GM23338 (cell line): ENCODE data around the gene LRMDA. TPM values are rescaled to one million over a fixed set of nuclear protein-coding genes. Genes with fewer than 3 reads are reported as not detected.

Experiments used
- ATAC-seq: fragments of 200-7000 bp; cut with Tn5 transposase; 3 replicates; pipeline ENCODE4 v1.9.1; 2020
- DNase-seq: peaks from one replicate; pipeline ENCODE4 v3.0.0-alpha.2; 2015; ENCODE audit warnings: low spot score
- H2AFZ ChIP-seq: fragments of 200-600 bp; sonication (generic); 2 replicates; pipeline ENCODE4 v1.8.0; 2016; ENCODE audit warnings: antibody characterized with exemption, mild to moderate bottlenecking, moderate library complexity
- H3F3A ChIP-seq: fragments of 200-600 bp; sonication (generic); replicated peaks from 2 replicates; pipeline ENCODE4 v1.8.0; 2017; ENCODE audit warnings: antibody characterized with exemption, mixed run types, low read depth
- H3K27ac ChIP-seq: fragments of 200-600 bp; sonication (generic); 2 replicates; pipeline ENCODE4 v1.6.1; 2016; ENCODE audit warnings: low read depth
- H3K27me3 ChIP-seq: fragments of 200-600 bp; sonication (generic); 2 replicates; pipeline ENCODE4 v1.8.0; 2016; ENCODE audit warnings: mild to moderate bottlenecking, mixed run types, moderate library complexity; ENCODE audit not compliant: insufficient read depth
- H3K36me3 ChIP-seq: fragments of 200-600 bp; sonication (generic); 2 replicates; pipeline ENCODE4 v1.8.0; 2016; ENCODE audit warnings: mild to moderate bottlenecking; ENCODE audit not compliant: insufficient read depth
- H3K4me1 ChIP-seq: fragments of 200-600 bp; sonication (generic); 2 replicates; pipeline ENCODE4 v1.8.0; 2016; ENCODE audit warnings: mild to moderate bottlenecking, moderate library complexity; ENCODE audit not compliant: insufficient read depth
- H3K4me2 ChIP-seq: fragments of 200-600 bp; sonication (generic); 2 replicates; pipeline ENCODE4 v1.7.1; 2017; ENCODE audit warnings: mixed run types
- H3K4me3 ChIP-seq: fragments of 200-600 bp; sonication (generic); 2 replicates; pipeline ENCODE4 v1.6.1; 2016; ENCODE audit warnings: mixed run types
- H3K79me2 ChIP-seq: fragments of 200-600 bp; sonication (generic); replicated peaks from 2 replicates; pipeline ENCODE4 v1.8.0; 2017; ENCODE audit warnings: mild to moderate bottlenecking; ENCODE audit not compliant: insufficient read depth
- H3K9me2 ChIP-seq: fragments of 200-600 bp; sonication (generic); 2 replicates; pipeline ENCODE4 v1.8.0; 2017; ENCODE audit not compliant: insufficient read depth
- H4K20me1 ChIP-seq: fragments of 200-600 bp; sonication (generic); replicated peaks from 2 replicates; pipeline ENCODE4 v1.8.0; 2017; ENCODE audit warnings: mild to moderate bottlenecking; ENCODE audit not compliant: insufficient read depth
- H3K27ac Mint-ChIP-seq: 2 replicates; pipeline ENCODE4 v1.8.0; 2020; ENCODE audit warnings: inconsistent platforms, mild to moderate bottlenecking, moderate library complexity, mixed read lengths
- H3K27me3 Mint-ChIP-seq: 3 replicates; pipeline ENCODE4 v1.8.0; 2022; ENCODE audit warnings: low read depth, mild to moderate bottlenecking, moderate library complexity, mixed read lengths, inconsistent platforms; ENCODE audit not compliant: insufficient read depth, poor library complexity
- H3K36me3 Mint-ChIP-seq: 3 replicates; pipeline ENCODE4 v1.8.0; 2021; ENCODE audit warnings: low read depth, mild to moderate bottlenecking, inconsistent platforms, moderate library complexity, mixed read lengths
- H3K4me1 Mint-ChIP-seq: 3 replicates; pipeline ENCODE4 v1.8.0; 2020; ENCODE audit warnings: mild to moderate bottlenecking, inconsistent platforms, mixed read lengths
- H3K4me3 Mint-ChIP-seq: 3 replicates; pipeline ENCODE4 v1.8.0; 2021; ENCODE audit warnings: moderate library complexity, mild to moderate bottlenecking, inconsistent platforms, mixed read lengths
- H3K9me3 Mint-ChIP-seq: 3 replicates; pipeline ENCODE4 v1.8.0; 2020; ENCODE audit warnings: moderate library complexity, mild to moderate bottlenecking, inconsistent platforms, mixed read lengths
- CREB1 ChIP-seq: fragments of 250-450 bp; sonication (Bioruptor Pico); IDR thresholded peaks from 2 replicates; pipeline ENCODE4 v1.5.0; 2020; ENCODE audit warnings: low read depth, mild to moderate bottlenecking, moderate library complexity
- EZH2 ChIP-seq: fragments of 200-600 bp; sonication (generic); IDR thresholded peaks from one replicate; pipeline ENCODE4 v1.8.0; 2017; ENCODE audit warnings: antibody characterized with exemption, mild to moderate bottlenecking, low read depth; ENCODE audit not compliant: unreplicated experiment
- EZH2phosphoT487 ChIP-seq: fragments of 200-600 bp; sonication (generic); IDR thresholded peaks from one replicate; pipeline ENCODE4 v1.8.1; 2018; ENCODE audit warnings: antibody characterized with exemption; ENCODE audit not compliant: unreplicated experiment
- JUNB ChIP-seq: IDR thresholded peaks from one replicate; pipeline ENCODE4 v1.6.1; 2016; ENCODE audit warnings: antibody characterized with exemption; ENCODE audit not compliant: unreplicated experiment
- NANOG ChIP-seq: IDR thresholded peaks from 2 replicates; pipeline ENCODE4 v1.6.1; 2016; ENCODE audit warnings: antibody characterized with exemption, borderline replicate concordance
- POLR2AphosphoS5 ChIP-seq: IDR thresholded peaks from 2 replicates; pipeline ENCODE4 v1.6.1; 2016; ENCODE audit warnings: antibody characterized with exemption, low read depth
- STAT1 ChIP-seq: IDR thresholded peaks from one replicate; pipeline ENCODE4 v1.6.1; 2016; ENCODE audit warnings: antibody characterized with exemption; ENCODE audit not compliant: unreplicated experiment
- ZNF114 ChIP-seq: fragments of 250-450 bp; sonication (Bioruptor Pico); IDR thresholded peaks from 2 replicates; pipeline ENCODE4 v1.5.0; 2020; ENCODE audit warnings: mild to moderate bottlenecking, moderate library complexity
- ZNF331 ChIP-seq: fragments of 250-450 bp; sonication (Bioruptor Pico); IDR thresholded peaks from 2 replicates; pipeline ENCODE4 v1.5.0; 2020; ENCODE audit warnings: low read depth, mild to moderate bottlenecking, moderate library complexity
- polyA plus RNA-seq: library from polyadenylated mRNA; unstranded; fragments of >200 nt; fragmentation: Nextera tagmentation; extraction: Ambion mirVana; gene quantifications from 2 replicates; pipeline ENCODE4 v1.2.1, GENCODE V29; 2016
- total RNA-seq: library from RNA; depleted of rRNA; stranded (reverse); fragments of >200 nt; shearing (Covaris generic); gene quantifications from 2 replicates; pipeline ENCODE4 v1.2.3, GENCODE V29; 2014
- TF ChIP-seq, protein P1 (sequence below): IDR thresholded peaks from 2 replicates; pipeline ENCODE4 v1.6.1; 2016; ENCODE audit warnings: antibody characterized with exemption
- TF ChIP-seq, protein P2 (sequence below): IDR thresholded peaks from one replicate; pipeline ENCODE4 v1.6.1; 2018; ENCODE audit warnings: antibody characterized with exemption; ENCODE audit not compliant: unreplicated experiment
- TF ChIP-seq, protein P3 (sequence below): fragments of 250-450 bp; sonication (Bioruptor Pico); IDR thresholded peaks from 2 replicates; pipeline ENCODE4 v1.5.0; 2020; ENCODE audit warnings: mild to moderate bottlenecking, moderate library complexity
- TF ChIP-seq, protein P4 (sequence below), 2 experiments: fragments of 200-600 bp in 1 of 2; sonication (generic) in 1 of 2; conservative IDR thresholded peaks; 2 replicates each; pipeline versions ENCODE4 v1.5.1 to v1.6.1; 2016 to 2017; ENCODE audit warnings: antibody characterized with exemption in 2 of 2, low read depth in 2 of 2, mild to moderate bottlenecking in 2 of 2, moderate library complexity in 1 of 2

Gene LRMDA
- total and polyA plus RNA-seq, 2 experiments from 2014 or later, result 0.90 to 1.8 TPM

DNA sequence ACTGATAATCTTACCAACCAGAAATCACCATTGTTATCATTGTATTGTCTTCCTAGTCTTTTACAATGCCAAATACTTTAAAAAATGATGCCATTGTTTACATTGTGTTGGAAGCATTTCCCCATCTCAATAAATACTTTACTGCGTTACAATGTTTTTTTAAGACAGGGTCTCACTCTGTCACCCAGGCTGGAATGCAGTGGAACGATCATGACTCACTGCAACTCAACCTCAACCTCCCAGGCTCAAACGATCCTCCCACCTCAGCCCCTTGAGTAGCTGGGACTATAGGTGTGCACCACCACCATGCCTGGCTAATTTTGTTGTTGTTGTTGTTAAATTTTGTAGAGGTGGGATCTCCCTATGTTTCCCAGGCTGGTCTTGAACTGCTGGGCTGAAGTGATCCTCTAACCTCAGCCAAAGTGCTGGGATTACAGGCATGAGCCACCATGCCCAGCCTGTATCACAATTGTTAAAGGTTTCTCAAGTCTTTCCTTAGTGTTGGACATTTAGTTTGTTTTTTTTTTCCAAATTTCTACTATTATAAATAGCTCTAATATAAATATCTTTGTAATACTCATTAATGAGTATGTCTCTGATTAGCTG, 13.5 kb downstream of the LRMDA start:
- H3F3A ChIP-seq, result no peaks in the 10 kb centered on the region
- H3K4me3 ChIP-seq, result no peak overlapping the region
- peaks cover 13% of the 10 kb centered on the region for H3K4me1 Mint-ChIP-seq
- H3K9me3 Mint-ChIP-seq, result peaks cover 18% of the 10 kb centered on the region
- no peak for DNase-seq
- no peaks in the 10 kb centered on the region for H3K36me3 ChIP-seq
- H3K27me3 ChIP-seq, result peaks cover 5% of the 10 kb centered on the region
- no peak overlapping the region for H3K27ac Mint-ChIP-seq
- peaks cover 9% of the 10 kb centered on the region for H3K27me3 Mint-ChIP-seq
- H2AFZ ChIP-seq, result no peak overlapping the region
- H3K4me3 Mint-ChIP-seq, result no peak overlapping the region
- no peaks in the 10 kb centered on the region for H3K79me2 ChIP-seq
- H3K4me2 ChIP-seq, result no peak overlapping the region
- TF ChIP-seq, protein P1, sequence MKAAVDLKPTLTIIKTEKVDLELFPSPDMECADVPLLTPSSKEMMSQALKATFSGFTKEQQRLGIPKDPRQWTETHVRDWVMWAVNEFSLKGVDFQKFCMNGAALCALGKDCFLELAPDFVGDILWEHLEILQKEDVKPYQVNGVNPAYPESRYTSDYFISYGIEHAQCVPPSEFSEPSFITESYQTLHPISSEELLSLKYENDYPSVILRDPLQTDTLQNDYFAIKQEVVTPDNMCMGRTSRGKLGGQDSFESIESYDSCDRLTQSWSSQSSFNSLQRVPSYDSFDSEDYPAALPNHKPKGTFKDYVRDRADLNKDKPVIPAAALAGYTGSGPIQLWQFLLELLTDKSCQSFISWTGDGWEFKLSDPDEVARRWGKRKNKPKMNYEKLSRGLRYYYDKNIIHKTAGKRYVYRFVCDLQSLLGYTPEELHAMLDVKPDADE, result no peak
- TF ChIP-seq, protein P2, sequence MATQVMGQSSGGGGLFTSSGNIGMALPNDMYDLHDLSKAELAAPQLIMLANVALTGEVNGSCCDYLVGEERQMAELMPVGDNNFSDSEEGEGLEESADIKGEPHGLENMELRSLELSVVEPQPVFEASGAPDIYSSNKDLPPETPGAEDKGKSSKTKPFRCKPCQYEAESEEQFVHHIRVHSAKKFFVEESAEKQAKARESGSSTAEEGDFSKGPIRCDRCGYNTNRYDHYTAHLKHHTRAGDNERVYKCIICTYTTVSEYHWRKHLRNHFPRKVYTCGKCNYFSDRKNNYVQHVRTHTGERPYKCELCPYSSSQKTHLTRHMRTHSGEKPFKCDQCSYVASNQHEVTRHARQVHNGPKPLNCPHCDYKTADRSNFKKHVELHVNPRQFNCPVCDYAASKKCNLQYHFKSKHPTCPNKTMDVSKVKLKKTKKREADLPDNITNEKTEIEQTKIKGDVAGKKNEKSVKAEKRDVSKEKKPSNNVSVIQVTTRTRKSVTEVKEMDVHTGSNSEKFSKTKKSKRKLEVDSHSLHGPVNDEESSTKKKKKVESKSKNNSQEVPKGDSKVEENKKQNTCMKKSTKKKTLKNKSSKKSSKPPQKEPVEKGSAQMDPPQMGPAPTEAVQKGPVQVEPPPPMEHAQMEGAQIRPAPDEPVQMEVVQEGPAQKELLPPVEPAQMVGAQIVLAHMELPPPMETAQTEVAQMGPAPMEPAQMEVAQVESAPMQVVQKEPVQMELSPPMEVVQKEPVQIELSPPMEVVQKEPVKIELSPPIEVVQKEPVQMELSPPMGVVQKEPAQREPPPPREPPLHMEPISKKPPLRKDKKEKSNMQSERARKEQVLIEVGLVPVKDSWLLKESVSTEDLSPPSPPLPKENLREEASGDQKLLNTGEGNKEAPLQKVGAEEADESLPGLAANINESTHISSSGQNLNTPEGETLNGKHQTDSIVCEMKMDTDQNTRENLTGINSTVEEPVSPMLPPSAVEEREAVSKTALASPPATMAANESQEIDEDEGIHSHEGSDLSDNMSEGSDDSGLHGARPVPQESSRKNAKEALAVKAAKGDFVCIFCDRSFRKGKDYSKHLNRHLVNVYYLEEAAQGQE, result no peak
- TF ChIP-seq POLR2AphosphoS5 (no peak), NANOG (no peak), JUNB (no peak), CREB1 (CRISPR knock-in tag) (no peak), EZH2phosphoT487 (no peak), STAT1 (no peak), ZNF114 (no peak), ZNF331 (no peak), EZH2 (no peak)
- TF ChIP-seq, protein P3, sequence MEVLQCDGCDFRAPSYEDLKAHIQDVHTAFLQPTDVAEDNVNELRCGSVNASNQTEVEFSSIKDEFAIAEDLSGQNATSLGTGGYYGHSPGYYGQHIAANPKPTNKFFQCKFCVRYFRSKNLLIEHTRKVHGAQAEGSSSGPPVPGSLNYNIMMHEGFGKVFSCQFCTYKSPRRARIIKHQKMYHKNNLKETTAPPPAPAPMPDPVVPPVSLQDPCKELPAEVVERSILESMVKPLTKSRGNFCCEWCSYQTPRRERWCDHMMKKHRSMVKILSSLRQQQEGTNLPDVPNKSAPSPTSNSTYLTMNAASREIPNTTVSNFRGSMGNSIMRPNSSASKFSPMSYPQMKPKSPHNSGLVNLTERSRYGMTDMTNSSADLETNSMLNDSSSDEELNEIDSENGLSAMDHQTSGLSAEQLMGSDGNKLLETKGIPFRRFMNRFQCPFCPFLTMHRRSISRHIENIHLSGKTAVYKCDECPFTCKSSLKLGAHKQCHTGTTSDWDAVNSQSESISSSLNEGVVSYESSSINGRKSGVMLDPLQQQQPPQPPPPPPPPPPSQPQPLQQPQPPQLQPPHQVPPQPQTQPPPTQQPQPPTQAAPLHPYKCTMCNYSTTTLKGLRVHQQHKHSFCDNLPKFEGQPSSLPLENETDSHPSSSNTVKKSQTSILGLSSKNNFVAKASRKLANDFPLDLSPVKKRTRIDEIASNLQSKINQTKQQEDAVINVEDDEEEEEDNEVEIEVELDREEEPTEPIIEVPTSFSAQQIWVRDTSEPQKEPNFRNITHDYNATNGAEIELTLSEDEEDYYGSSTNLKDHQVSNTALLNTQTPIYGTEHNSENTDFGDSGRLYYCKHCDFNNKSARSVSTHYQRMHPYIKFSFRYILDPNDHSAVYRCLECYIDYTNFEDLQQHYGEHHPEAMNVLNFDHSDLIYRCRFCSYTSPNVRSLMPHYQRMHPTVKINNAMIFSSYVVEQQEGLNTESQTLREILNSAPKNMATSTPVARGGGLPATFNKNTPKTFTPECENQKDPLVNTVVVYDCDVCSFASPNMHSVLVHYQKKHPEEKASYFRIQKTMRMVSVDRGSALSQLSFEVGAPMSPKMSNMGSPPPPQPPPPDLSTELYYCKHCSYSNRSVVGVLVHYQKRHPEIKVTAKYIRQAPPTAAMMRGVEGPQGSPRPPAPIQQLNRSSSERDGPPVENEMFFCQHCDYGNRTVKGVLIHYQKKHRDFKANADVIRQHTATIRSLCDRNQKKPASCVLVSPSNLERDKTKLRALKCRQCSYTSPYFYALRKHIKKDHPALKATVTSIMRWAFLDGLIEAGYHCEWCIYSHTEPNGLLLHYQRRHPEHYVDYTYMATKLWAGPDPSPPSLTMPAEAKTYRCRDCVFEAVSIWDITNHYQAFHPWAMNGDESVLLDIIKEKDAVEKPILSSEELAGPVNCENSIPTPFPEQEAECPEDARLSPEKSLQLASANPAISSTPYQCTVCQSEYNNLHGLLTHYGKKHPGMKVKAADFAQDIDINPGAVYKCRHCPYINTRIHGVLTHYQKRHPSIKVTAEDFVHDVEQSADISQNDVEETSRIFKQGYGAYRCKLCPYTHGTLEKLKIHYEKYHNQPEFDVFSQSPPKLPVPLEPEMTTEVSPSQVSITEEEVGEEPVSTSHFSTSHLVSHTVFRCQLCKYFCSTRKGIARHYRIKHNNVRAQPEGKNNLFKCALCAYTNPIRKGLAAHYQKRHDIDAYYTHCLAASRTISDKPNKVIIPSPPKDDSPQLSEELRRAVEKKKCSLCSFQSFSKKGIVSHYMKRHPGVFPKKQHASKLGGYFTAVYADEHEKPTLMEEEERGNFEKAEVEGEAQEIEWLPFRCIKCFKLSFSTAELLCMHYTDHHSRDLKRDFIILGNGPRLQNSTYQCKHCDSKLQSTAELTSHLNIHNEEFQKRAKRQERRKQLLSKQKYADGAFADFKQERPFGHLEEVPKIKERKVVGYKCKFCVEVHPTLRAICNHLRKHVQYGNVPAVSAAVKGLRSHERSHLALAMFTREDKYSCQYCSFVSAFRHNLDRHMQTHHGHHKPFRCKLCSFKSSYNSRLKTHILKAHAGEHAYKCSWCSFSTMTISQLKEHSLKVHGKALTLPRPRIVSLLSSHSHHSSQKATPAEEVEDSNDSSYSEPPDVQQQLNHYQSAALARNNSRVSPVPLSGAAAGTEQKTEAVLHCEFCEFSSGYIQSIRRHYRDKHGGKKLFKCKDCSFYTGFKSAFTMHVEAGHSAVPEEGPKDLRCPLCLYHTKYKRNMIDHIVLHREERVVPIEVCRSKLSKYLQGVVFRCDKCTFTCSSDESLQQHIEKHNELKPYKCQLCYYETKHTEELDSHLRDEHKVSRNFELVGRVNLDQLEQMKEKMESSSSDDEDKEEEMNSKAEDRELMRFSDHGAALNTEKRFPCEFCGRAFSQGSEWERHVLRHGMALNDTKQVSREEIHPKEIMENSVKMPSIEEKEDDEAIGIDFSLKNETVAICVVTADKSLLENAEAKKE (CRISPR knock-in tag), result no peak
- TF ChIP-seq, protein P4, sequence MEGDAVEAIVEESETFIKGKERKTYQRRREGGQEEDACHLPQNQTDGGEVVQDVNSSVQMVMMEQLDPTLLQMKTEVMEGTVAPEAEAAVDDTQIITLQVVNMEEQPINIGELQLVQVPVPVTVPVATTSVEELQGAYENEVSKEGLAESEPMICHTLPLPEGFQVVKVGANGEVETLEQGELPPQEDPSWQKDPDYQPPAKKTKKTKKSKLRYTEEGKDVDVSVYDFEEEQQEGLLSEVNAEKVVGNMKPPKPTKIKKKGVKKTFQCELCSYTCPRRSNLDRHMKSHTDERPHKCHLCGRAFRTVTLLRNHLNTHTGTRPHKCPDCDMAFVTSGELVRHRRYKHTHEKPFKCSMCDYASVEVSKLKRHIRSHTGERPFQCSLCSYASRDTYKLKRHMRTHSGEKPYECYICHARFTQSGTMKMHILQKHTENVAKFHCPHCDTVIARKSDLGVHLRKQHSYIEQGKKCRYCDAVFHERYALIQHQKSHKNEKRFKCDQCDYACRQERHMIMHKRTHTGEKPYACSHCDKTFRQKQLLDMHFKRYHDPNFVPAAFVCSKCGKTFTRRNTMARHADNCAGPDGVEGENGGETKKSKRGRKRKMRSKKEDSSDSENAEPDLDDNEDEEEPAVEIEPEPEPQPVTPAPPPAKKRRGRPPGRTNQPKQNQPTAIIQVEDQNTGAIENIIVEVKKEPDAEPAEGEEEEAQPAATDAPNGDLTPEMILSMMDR (conservative IDR thresholded peaks at IDR 0.05; ENCODE audit: low read depth in 2 of 2), result no peak
- peaks cover 6% of the 10 kb centered on the region; the same call in 1 of the 3 replicates for H3K36me3 Mint-ChIP-seq
- no peak for ATAC-seq
- H3K4me1 ChIP-seq, result peaks cover 8% of the 10 kb centered on the region
- H4K20me1 ChIP-seq, result no peaks in the 10 kb centered on the region
- no peaks in the 10 kb centered on the region for H3K9me2 ChIP-seq
- no peak overlapping the region for H3K27ac ChIP-seq
